Hepatic stellate cell (primary cell): ENCODE data around the gene FBXL19.
"Not testable (repeated sequence)": the region's sequence is repeated elsewhere in the genome, so short reads cannot be mapped to it uniquely, and the experiment has no call there.

Experiments used
- DNase-seq: peaks from one replicate; pipeline ENCODE4 v3.0.0; 2011; ENCODE audit warnings: low spot score

The FBXL19 gene

DNA sequence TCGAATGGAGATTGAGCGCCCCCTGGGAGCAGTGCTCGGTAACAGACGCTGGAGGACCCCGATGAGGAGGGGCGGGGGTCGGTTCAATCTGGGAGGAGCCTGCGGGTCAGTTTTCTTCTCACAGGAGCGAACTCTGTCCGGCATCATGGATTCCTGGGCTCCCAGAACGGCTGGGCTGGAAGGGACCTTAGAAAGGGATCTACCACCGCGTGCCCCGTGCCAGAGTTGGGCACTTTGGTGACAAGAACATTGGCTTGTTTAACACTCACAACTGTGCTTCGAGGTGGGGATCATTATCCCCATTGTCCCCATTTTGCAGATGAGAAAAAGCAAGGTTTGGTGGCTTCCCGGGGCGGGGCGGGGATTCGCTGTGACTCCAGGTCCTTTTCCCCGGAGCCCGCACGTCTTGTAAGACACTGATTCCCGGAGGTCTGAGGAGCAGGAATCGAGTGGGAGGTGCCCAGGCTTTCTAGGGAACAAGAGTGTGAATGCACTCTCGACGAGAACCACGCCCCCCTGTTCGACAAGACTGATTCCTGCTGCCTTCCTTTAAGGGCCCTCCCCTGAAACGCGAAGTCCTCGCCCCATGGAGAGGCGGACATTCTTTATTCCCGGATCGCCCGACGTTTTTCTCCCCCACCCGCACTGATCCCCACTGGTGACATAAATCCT is 1.5 kb upstream of the FBXL19 start:
- DNase-seq = peak; percentile 89

DNA sequence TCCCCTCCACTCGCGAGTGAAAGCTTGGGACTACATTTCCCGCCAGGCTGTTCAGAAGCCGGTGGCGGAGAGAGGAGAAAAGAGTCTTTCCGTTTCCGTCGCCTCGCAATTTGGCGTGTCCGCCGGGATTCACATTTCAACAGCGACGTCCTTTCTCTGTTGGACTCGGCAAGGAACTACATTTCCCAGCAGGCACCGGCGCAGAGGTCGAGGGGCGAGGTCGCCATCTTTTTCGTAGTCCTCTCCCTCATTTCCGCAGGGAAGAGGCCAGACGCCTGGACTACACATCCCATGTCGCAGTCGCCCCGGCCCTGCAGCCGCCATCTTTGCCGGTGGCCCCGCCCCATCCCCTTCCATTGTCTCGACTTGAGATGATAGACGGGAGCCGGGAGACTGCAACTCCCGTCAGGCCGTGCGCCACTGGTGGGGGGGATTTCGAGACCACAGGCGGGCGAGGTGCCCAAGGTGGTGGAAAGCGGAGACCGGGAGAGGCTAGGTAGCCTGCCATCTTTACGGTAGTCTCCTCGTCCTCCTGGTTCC is 882 bp upstream of the FBXL19 start:
- DNase-seq = peak; percentile 97

DNA sequence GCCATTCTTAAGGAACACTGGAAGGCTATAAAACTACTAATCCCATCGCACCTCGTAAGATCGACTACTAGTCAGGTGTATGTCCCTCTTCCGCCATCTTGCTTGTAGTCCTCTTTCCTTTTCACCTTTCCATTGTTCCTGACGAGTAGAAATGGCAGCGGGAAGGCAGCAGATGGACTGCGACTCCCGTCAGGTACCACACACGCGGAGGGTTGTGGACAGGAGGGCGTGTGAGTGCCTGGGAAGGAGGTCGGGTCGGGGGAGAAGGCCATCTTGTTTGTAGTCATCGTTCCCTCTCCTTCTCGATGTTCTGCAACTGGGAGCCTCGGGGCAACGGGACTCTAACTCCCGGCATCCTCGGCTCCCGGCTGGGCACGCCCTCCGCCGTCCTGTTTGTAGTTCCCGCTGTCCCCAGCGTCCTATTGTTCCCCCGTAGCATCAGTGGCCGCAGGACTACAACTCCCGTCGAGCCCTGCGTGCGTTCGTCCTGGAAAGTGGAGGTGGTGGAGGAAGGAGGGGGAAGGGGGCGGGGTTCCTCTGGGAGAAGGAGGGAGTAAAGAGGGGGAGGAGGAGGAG is 324 bp upstream of the FBXL19 start:
- DNase-seq = peak; percentile 98

DNA sequence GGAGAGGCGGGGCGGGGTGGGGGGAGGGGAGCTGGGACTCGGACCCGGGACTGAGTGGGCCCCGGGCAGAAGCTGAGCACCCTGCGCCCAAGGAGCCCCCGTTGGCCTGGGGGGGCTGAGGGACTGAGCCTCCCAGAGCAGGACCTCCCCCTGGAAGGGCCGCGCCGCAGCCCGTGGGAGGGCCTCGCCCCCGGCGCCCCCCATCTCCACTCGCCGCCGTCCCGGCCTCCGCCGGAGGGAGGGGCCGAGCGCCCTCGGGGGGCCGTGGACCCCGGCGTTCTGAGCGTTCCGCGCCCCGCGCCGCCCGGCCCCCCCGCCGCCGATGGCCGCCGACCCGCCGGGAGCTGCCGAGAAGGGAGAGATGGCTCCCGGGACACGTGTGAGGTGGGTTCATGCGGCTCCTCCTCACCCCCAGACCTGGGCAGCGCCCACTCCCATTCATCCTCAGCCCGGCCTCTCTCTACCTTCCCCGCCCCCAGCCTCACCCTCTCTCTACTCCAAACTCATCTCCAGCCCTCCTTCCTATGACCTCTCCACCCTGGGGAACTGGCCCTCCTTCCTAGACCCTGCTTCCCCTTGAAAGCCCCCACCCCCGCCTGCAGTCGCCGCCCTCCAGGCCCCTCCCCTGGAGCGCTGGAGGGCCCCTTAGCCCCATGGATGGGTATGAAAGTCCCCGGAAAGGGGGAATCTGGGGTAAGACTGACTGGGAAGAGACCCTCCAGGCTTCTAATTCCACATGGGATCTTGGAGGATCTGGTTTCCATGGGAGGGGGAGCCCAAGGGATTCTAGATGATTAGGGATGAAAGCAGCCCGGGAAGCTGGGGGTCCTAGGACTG is 922 bp downstream of the FBXL19 start:
- DNase-seq = peak; percentile 22

DNA sequence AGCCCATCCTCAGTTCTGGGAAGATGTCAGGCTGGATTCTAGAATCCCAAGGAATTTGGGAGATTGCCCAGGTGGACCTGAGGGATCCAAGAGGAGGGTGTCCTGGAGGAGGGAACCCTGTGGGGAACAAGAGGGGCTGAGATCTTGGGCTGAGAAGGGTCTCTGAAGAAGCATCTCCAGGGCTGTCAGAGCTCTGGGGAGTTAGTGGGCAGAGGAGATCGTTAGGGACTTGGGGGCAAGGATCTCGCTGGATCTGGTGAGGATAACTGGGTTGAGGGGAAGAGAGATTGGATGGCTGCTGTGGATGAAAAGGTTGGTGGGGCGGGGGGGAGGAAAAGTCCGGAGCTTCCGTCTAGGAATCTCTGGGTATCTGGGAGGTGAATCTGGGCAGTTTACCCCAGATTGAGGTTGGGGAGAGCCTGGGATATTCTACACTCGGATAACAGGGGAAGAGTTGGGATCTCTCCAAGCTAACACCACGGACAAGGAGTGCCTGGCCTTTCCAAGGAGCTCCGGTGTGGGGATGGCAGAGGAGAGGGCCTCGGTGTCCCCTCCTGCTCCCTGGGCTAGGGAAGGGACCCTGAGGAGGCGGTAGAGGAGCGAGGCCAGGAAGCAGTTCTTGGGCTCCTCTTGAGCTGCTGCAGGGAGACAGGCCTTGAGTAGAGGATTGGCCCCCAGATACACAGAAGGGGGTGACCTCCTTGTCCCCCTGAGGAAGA is 1.7 kb downstream of the FBXL19 start:
- peak; percentile 22 for DNase-seq

DNA sequence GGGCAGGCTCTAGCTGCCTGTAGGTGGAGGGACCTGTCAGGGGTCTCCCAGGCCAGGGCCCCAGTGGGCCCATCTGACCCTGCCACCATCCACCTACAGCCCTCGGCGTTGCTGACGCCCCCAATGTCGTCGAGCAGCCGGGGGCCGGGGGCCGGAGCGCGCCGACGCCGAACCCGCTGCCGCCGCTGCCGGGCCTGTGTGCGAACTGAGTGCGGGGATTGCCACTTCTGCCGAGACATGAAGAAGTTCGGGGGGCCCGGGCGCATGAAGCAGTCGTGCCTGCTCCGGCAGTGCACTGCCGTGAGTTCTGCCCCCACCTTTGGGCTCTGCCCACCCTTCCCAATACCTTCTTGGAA is 2.2 kb downstream of the FBXL19 start:
- no peak for DNase-seq

DNA sequence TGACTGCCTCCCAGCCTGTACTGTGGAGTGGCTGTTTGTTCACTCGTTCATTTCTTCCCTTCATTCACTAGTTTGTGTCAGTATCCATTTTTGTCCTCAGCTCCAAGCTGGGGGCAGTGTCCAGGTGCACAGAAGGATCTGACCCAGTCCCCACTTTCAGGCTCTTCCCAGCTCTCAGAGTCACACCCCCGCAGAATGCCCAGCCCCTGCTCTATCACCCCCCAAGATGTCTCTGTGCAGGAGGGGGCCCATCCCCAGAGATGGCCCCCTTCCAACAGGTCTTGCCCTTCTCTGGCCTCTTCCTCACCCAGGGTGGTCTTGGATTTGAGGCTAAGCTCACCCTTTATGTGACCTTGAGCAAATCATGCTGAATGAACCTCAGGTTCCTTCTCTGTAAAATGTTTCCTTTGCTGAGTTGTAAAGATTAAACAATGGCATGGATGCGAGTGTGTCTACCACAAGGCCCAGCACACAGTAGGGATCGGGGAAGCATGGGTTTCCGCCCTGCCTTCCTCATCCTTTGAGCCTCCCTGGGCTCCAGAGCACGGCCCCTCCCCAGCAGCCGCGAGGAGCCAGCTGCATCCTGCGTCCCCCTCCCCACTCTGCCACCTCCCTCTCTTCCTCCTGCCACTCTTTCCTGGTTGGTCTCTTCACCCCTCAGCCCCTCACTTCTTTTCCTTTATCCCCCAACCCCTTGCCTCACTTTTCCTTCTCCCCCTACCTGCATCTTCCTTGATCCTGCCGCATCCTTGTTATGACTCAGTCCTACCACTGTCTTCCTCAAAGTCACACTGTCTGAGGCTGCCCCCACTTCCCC is 2.8 kb downstream of the FBXL19 start:
- no peak for DNase-seq

DNA sequence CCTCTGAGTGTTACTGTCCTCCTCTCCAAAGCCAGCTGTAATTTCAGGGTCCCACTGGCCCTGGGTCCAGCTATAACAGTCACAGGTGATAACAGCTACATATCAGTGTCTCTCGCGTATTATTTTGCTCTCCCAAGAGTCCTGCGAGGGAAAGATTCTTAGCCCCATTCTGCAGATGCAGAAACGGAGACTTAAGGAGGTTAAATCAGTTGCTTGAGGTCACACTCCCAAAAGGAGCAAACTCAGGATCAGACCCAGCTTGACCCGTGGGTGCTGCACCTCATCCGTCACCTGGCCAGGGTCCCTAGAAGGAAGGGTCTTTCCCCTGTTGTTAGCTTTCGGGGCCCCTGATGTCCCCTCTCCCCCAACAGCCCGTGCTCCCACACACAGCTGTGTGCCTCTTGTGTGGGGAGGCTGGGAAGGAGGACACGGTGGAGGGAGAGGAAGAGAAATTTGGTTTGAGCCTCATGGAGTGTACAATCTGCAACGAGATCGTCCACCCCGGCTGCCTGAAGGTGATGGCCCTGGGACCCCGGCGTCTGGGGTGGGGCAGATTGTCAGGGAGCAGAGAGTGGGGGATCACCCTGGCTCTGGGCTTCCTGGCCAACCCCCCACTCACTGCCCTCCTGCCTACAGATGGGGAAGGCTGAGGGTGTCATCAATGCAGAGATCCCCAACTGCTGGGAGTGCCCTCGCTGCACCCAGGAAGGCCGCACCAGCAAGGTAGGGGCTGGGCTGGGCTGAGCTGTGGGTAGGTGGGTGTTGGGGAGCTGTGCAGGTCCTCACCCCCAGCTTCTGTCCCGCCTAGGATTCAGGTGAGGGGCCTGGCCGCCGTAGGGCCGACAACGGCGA is 3.8 kb downstream of the FBXL19 start:
- no peak for DNase-seq

DNA sequence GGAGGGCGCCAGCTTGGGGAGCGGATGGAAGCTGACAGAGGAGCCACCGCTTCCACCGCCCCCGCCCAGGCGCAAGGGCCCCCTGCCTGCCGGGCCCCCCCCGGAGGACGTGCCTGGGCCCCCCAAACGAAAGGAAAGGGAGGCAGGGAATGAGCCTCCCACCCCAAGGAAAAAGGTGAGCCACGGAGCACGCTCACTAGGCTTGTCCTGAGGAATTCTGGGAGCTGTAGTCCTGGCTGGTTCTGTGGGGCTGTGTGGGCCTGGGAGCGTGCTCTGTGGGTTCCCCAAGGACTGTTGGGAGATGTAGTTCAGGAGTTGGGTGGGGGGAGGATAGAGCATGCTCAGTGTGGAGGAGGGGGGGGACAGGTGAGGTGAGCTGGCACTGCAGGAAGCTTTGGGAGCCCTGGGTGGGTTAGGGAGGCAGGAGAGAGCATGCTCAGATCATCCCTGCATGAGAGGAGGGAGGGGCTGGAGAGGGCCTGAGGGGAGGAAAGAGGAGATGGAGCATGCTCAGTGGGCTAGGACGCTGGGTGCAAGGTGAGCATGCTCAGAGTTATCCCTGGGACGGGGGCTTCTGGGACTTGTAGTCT is 4.5 kb downstream of the FBXL19 start:
- DNase-seq = peak; percentile 49

DNA sequence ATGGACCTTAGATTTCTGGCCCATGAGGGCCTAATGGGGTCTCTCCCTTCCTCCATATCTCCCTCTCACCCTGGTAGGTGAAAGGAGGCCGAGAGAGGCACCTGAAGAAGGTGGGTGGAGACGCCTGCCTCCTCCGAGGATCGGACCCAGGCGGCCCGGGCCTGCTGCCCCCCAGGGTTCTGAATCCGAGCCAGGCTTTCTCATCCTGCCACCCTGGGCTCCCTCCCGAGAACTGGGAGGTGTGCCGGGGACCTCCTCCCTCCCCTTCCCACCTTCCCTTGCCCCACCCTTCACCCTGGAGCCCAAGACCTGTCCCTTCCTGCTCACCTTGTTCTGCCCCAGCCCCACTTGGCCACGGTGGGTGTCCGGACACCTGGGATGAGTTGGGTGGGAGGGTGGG is 5.0 kb downstream of the FBXL19 start:
- DNase-seq = no peak

DNA sequence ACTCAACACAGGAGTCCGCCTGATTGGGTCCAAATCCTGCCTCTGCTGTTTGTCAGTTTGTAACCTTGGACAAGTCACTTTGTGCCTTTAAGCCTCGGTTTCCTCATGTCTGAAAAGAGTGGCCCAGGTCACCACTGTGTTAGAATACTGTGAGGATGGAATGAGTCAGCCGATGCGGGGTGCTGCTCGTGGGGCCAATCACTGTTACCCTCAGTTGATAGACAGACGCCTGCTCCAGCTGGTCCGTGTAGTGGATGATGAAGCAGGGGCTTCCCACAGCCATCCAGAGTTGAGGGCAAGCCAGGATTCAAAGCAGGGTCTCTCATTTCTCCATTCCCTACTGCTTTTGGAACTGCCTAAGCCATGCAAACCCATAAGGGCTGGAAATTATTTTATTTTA is 5.8 kb downstream of the FBXL19 start:
- no peak for DNase-seq

DNA sequence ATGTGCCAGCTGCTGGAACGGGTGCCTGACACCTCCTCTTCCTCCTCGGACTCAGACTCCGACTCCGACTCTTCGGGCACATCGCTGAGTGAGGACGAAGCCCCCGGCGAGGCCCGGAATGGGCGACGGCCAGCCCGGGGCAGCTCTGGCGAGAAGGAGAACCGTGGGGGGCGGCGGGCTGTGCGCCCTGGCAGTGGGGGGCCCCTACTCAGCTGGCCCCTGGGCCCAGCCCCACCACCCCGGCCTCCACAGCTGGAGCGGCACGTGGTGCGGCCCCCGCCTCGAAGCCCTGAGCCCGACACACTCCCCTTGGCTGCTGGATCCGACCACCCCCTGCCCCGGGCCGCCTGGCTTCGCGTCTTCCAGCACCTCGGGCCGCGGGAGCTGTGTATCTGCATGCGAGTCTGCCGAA is 6.8 kb downstream of the FBXL19 start:
- DNase-seq = no peak

DNA sequence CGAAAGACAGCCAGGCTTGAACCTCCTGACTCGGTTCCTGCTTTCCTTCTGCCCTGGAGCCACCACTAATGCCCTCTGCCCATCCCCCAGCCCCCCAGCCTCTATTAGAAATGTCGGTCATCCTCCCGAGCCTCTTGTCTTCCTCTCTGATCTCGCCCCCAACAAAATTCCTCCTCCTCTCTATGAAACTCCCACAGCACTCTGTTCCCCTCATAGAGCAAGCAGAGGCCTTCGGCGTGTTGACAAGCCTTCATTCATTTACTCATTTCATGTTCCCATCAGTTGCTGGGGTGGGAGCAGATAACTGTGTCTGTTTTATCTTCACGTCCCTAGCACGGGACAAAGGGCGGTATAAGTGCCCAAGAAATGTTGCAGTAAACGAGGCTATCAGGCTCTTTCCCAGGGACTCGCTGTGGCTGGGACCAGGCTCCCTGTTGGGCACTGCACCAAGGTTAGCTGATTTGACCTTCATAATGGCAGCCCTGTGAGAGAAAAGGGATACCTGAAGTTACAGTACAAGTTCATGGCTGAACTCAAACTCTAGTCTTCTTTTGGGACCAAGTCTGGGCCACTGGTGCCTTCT is 7.8 kb downstream of the FBXL19 start:
- no peak for DNase-seq

DNA sequence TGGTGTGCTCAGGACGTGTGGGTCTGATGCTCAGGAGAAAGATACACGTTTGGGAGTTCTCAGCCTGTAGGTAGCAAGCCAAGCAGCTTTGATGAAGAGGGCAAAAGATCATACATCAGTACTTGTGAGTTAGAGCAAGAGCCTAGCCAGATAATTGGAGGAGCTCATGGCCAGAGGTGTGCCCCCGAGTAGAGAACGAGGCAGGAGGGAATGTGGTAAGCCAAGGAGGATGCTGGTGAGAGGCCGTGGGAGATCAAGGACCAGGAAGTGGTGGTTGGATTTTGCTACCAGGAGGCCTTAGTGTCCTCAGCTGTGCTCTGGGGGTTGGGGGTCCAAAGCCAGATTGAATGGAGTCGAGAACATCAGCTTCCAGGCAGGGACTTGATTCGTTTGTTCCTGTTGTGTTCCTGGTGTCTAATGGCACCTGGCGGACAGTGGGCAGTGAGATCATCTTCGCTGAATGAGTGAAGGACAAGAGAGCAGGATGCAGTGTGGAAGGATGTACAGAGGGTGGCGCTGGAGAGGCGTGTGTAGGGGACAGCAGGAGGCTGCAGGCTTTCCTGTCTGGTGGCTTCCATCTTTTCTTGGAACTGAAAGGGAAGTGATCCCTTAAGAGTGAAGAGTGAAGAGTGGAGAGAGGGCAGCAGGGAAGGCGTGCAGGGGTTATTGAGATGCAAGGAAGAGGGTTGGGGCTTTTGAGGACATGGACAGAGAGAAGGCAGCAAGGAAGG is 11.6 kb downstream of the FBXL19 start:
- DNase-seq = peak; percentile 47

DNA sequence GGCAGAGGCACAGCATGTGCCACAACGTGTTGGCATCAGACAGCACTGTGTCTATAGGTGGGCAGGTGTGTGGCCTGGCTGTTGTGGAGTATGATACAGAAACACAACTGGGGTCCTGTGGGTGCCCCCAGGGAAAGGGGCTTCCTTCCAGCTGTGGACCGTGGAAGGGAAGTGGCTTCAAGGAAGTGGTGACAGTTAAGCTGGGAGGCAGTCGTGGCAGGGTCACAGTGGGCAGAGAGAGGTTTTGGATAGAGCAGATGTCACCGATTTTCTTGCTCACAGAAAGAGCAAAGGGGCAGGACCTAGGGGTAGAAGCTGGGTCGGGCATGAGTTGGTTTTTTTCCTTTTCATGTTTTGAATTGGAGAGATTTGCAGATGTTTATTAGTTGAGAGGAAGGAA is 14.3 kb downstream of the FBXL19 start:
- no peak for DNase-seq

DNA sequence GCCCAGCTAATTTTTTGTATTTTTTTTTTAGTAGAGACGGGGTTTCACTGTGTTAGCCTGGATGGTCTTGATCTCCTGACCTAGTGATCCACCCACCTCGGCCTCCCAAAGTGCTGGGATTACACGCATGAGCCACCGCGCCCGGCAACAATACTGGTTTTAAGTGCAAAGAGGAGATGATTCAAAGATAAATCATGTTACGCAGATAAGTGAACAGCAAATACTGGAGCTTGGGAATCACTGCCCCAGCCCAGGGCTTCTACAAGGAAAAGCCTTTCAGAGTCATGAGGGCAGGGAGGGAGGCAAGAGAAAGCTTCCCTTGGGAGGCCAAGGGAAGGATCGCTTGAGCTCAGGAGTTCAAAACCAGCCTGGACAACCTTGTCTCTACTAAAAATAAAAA is 16.2 kb downstream of the FBXL19 start:
- DNase-seq = not testable (repeated sequence)

DNA sequence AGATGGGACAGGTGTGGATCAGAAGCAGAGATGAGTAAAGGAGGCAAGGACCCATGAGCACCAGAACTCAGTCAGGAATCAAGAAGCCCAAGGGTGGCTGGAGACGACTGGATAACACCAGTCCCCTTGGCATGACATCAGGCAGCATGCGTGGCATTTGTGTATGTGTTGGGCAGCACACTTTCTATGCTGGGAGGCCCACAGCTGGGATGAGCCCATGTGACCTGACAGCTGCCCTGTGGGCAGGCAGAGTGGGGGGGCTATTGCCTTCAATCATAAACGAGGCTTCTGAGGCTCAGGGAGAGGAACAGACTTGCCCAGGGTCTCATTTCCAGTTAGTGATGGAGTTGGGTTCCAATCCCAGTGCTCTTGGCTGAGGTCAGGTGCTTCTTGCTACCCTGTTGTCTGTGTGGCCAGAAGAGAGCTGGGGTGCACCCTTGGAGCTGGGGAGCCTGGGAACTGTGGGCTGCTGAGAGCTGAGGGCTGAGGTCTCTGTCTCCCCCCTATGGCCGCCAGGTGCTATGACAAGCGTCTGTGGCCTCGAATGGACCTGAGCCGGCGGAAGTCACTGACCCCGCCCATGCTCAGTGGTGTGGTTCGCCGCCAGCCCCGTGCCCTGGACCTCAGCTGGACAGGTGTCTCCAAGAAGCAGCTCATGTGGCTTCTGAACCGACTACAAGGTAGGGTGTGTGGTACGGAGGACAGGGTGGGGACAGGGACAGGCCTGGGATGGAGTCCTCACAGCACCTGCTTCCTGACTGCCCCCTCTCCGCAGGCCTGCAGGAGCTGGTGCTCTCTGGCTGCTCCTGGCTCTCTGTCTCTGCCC is 18.4 kb downstream of the FBXL19 start:
- DNase-seq = peak; percentile 83

DNA sequence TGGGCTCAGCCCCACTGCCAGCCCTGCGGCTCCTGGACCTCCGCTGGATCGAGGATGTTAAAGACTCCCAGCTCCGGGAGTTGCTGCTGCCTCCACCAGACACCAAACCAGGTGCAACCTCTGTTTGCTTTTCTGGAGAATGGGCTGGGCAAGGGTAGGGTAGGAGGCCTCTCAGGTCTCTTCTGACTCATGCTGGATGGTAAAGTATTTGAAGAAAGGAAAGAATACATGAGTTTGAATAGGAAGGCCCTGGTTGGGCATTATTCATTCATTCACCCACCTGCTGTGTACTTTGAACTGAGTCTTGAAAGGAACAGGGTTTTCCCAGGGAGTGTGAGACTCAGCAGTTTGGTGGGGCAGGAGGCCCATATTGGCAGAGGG is 19.0 kb downstream of the FBXL19 start:
- no peak for DNase-seq
